Renal cortex interstitium (tissue), 11 donors: ENCODE data around the gene MAPRE3. TPM values are rescaled to one million over a fixed set of nuclear protein-coding genes. Genes with fewer than 3 reads are reported as not detected.

Experiments
- DNase-seq, 11 donors: peaks; one replicate each; pipeline ENCODE4 v3.0.0-alpha.2; 2013; ENCODE audit warnings: low read depth in 9 of 11, low spot score in 4 of 11; ENCODE audit errors: extremely low read depth in 1 of 11
- polyA plus RNA-seq, 3 donors: library from polyadenylated mRNA; unstranded; fragments of 120-200 nt; gene quantifications; one replicate each; pipeline ENCODE4 v1.2.1, GENCODE V29; 2013; ENCODE audit not compliant: insufficient read length in 3 of 3

The MAPRE3 gene
- polyA plus RNA-seq, 3 donors, result 9.6 to 15.8 (median 12.6) TPM

GRCh38 chr2:27050996-27051901 is 80.8 kb downstream of the MAPRE3 start, which contains the start of gene AGBL5:
Gene AGBL5, plus strand, starts transcription at chr2:27051668. Its CDS starts 1,291 bp downstream, at chr2:27052959.
- peak; percentile 88 to 95 (median 91) for DNase-seq

GRCh38 chr2:27051902-27052645 is 81.6 kb downstream of the MAPRE3 start:
- no peak for DNase-seq

- no peak for DNase-seq
These were observed 82.9 kb downstream of the MAPRE3 start for GRCh38 chr2:27053321-27053720.

- no peak for DNase-seq
These were observed 83.3 kb downstream of the MAPRE3 start for GRCh38 chr2:27053776-27054175.

GRCh38 chr2:27054721-27055120 is 84.3 kb downstream of the MAPRE3 start:
- no peak for DNase-seq

GRCh38 chr2:27057184-27057583 is 86.7 kb downstream of the MAPRE3 start:
- no peak for DNase-seq

- DNase-seq, result no peak
These were observed 87.8 kb downstream of the MAPRE3 start for GRCh38 chr2:27058210-27058609.

GRCh38 chr2:27059141-27059820 is 88.8 kb downstream of the MAPRE3 start:
- DNase-seq, result no peak

- no peak for DNase-seq
These were observed 89.9 kb downstream of the MAPRE3 start for GRCh38 chr2:27060323-27060722.

GRCh38 chr2:27065128-27065527 is 94.7 kb downstream of the MAPRE3 start:
- no peak for DNase-seq

GRCh38 chr2:27067385-27067784 is 96.9 kb downstream of the MAPRE3 start:
- no peak for DNase-seq

- no peak for DNase-seq
These were observed 99.0 kb downstream of the MAPRE3 start for GRCh38 chr2:27069436-27069835.

- no peak for DNase-seq
These were observed 99.7 kb downstream of the MAPRE3 start for GRCh38 chr2:27069961-27070618.

GRCh38 chr2:27070653-27071276 is 100.3 kb downstream of the MAPRE3 start:
- no peak for DNase-seq

GRCh38 chr2:27071277-27071989 is 101.0 kb downstream of the MAPRE3 start, which contains the start of gene OST4:
Gene OST4, minus strand, starts transcription at chr2:27071654.
- DNase-seq, result peak in 10 of 11 donors; percentile 81 to 95 (median 91)

GRCh38 chr2:27071990-27072830 is 101.8 kb downstream of the MAPRE3 start:
- peak in 9 of 11 donors; percentile 76 to 89 (median 82) for DNase-seq

- no peak for DNase-seq
These were observed 102.5 kb downstream of the MAPRE3 start for GRCh38 chr2:27072920-27073319.
